RCC 7860 (cell line): ENCODE data around the gene TCN2.
A peak's percentile ranks its signal among the peaks of the same experiment; 100 is the strongest.
"Not testable (repeated sequence)": the region's sequence is repeated elsewhere in the genome, so short reads cannot be mapped to it uniquely, and the experiment has no call there.

Experiments used
- DNase-seq: peaks from one replicate; pipeline ENCODE4 v3.0.0-alpha.2; 2015; ENCODE audit warnings: low spot score
- FAIRE-seq: peaks from 2 replicates; lab custom pipeline; 2012; peaks lifted over from hg19 to GRCh38; lab: Jason Lieb, UNC

TCN2 gene

DNA sequence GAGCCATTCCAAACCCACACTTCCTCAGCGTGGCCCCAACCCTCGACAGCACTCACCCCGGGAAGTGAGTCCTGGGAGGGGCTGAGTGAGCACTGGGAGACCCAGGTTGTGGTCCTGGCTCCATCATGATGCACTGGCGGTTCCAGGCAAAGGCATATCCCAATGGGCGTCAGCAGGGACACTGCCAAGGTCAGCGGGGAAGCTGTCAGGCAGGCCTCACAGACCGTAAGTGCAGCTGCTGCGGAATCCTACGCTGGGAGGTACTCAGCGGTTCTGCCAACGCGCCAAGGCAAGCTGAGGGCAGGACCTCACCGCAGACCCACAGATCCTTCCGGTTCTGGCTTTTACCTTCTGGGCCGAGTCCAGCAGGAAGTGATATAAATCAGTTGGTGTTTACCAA, 31.1 kb upstream of the TCN2 start:
- no peak for DNase-seq

DNA sequence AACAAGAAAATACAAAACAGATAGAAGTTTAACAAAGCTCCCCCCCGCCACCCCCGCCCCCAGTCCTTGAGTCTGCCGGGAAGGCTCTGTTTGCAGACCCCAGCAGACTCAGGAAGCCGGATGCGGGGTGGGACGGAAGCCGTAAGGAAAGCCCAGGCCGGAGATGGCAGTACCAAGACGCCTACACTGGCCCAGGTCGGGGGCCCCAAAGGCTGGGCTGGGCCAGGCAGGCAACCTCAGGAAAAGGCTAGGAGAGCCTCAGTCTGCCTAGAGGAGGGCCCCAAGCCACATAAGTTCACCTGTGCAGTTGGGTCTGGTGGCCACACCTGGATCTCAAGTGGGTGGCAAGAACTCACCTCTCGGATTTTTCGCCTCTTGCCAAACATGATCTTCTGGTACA, 28.5 kb upstream of the TCN2 start:
- DNase-seq (no peak), FAIRE-seq (no peak)

More for the DNA sequence above, 31.1 kb upstream of the TCN2 start:
- FAIRE-seq: no peak

DNA sequence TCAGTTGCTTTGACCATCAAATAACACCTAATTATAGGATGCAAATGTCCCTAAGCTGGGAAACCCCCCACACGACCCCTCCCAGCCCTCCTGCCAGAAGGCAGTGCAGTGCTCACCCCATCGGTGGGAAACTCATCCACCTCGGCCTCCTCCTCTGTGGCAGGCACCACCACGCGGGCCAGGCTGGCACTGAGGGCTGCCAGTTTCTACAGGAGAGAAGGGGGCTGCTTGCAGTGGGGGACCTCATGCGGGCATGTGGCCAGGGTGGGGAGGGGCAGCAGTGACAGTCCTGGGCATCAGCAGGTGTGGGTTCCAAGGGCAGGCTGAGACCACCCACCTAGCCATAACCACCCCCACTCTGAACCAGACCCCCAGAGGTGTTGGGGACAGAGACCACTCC, 26.1 kb upstream of the TCN2 start:
- FAIRE-seq: no peak
- no peak for DNase-seq

DNA sequence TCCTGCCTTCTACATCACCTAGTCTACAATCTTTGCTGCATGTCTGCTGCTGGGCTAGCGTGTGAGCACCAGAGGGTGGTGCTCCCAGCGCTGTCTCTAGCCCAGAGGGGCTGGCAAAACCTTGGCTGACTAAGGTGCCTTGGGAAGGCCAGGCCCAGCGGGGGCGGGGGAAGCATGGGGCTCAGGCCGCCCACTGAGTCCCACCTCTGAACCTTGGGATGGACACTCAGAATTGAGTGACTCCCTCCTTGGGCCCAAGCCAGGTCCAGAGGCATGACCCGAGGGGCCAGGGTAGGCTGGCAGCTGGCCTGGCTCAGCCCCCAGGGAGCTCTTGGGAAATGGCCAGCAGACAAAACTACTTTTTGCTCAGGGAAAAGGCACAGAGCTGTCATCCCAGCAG, 24.9 kb upstream of the TCN2 start:
- DNase-seq (no peak), FAIRE-seq (no peak)

DNA sequence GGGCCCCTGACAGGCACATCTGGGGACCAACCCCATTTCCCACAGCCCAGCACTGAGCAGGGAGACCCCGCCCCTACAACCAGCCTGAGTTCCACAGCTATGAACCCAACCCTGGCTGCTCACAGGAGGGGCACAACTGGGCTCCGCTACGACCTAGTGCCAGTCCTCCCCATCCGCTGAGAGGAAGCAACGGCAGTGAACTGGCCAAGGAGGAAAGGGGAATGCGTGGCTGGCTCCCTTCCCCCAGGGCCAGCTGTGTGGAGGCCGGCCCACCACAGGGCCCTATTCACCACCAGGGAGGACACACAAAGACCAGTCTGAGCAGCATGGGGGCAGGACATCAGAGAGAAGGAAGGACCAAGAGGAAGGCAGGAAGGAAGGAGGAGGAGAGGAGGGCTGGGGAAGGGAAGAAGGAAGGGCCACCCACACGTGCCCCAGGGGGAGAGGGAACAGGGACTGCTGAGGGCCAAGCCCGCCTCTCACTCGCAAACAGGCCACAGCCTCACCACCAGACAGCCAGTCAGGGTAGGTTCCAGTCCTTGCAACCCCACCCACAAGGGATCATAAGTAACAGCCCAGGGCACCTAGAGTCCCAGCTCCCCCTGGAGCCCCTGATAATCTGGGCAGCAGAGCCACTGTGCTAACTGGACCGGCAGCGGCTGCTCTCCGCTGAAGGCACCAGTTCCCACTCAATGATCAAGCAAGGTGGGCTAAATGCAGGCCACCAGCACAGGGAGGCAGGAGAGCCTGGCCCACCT, 24.0 kb upstream of the TCN2 start:
- DNase-seq (no peak), FAIRE-seq (no peak)

DNA sequence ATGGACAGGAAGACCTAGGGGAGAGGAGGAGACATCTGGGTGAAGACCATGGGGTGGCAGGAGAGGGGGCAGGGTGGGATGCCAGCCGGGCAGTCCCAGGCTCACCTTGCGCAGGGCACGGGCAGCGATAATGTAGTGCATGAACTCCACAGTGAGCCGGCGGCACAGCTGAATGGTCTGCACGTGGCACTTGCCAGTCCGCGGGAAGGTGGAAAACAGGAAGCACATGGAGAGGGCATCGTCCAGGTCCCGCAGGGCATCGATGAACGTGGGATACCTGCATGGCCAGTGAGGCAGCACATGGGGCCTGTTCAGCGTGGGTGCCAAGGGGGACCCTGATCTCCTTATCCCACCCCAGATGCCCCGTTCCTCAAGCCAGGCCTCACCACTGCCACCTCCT, 22.5 kb upstream of the TCN2 start:
- DNase-seq (no peak), FAIRE-seq (no peak)

DNA sequence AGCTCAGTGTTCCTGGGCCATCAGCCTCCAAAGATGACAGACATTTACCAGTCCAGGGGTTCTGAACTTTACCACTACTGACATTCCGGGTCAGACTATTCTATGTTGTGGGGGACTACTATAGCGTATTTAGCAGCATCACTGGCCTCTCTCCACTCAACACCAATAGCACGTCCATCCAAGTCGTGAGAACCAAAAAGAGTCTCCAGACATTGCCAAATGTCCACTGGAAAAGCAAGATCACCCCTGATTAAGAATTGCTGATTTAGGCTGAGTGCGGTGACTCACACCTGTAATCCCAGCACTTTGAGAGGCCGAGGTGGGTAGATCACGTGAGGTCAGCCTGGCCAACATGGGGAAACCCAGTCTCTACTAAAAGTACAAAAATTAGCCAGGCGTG, 20.6 kb upstream of the TCN2 start:
- no peak for FAIRE-seq
- no peak for DNase-seq

DNA sequence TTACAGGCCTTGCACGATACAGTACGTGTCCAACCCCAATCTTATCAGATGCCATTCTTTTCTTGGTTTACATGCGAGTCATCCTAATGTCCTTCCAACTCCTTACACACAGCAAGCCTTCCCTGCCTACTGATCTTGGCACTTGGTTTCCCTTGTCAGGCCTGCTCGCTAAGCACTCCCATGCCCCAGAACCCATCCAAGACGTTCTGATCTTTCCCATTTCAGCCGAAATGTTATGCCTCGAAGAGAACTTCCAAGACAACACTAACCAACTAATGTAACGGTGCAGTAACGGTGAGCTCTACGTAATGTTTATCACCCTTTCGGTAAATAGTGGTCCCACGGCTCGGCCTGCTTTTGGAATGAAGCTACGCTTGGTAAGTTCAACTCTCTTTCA, 15.8 kb upstream of the TCN2 start:
- DNase-seq (peak; percentile 10), FAIRE-seq (no peak)

DNA sequence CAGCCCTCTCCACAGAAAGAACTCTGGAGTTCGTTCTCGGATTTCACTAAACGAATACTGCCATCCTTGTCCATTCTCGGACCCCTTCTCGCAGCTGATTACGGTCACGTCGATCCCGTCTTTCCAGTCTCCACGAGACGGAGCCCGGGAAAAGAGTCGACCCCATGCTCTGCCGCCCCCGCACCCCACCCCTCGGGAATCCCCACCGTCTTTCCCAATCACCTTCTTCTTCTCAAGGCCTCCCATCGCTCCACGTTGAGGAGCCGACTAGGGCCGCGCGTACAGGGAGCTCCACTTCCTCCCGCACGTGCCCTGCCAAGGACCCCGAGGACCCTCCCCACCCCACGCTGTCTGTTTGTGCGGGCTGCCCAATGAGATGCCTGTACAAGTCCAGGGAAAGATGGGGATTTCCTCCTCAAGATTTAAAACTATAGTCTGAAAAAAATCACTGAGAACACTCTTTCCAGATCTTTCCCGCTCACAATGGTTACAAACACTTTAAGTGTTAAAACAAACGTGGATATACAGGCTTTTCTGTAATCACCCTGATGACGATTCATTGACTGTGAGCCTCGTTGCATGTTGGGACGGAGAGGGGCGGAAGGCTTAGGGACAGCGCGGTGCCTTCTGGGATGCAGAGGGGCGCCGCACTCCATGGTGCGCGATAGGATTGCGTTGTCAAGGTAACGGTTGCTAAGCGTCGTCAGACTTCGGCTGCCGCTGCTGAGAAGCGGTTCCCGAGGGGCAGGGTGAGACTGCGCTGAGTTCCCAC, 15.2 kb upstream of the TCN2 start, which contains the start of gene PES1:
PES1 (minus strand) TSS at position 323 of the 772 bp plus-strand sequence; CDS start at position 246, 77 bp downstream.
- DNase-seq (peak; percentile 96), FAIRE-seq (peak; percentile 89)

DNA sequence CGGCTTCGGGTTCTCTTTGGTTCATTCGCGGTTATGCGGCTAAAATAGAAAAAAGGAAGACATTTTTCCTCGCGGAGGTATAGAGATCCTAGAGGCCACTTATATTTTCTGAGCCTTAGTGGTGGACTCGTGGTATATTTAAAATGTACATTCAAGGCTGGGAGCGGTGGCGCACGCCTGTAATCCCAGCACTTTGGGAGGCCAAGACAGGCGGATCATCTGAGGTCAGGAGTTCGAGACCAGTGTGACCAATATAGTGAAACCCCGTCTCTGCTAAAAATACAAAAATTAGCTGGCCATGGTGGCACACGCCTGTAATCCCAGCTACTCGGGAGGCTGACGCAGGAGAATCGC, 14.6 kb upstream of the TCN2 start:
- DNase-seq, FAIRE-seq: not testable (repeated sequence)

DNA sequence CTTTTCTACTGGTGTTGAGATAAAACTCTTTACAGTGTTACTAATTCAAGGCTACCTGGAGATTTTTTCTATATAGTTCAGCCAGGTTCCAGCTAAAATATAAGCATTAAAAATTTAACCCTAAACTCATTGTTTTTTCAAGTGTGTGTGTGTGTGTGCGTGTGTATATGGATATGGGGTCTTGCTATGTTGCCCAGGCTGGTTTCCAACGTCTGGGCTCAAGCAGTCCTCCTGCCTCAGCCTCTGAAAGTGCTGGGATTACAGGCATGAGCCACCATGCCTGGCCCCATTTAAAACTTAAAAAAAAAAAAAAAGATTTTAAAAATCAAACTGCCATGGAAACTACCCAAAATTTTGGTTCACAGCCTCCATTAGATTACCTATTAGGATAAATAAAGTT, 10.8 kb upstream of the TCN2 start:
- no peak for FAIRE-seq
- DNase-seq: no peak

DNA sequence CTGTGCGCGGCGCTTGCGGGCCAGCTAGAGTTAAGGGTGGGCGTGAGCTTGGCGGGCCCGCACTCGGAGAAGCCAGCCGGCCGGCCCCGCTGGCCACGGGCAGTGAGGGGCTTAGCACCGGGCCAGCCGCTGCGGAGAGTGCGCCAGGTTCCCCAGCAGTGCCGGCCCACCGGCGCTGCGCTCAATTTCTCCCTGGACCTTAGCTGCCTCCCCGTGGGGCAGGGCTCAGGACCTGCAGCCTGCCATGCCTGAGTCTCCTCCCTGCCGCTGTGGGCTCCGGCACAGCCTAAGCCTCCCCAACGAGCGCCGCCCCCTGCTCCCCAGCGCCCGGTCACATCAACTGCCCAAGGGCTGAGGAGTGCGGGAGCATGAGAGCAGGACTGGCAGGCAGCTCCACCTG, 10.1 kb upstream of the TCN2 start:
- DNase-seq (no peak), FAIRE-seq (no peak)

DNA sequence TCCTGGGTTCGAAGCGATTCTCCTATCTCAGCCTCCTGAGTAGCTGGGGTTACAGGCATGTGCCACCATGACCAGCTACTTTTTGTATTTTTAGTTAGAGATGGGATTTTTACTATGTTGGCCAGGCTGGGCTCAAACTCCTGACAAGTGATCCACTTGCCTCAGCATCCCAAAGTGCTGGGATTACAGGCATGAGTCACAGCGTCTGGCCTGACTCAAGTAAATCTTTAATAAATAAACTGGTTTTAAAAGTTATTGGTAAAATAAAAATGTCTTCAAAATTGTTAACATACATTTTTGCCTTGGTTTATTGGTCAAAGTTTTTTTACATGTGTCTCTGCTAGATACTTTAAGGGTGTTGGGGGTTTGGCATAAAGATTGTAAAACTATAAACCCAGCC, 8.0 kb upstream of the TCN2 start:
- DNase-seq (no peak), FAIRE-seq (no peak)

DNA sequence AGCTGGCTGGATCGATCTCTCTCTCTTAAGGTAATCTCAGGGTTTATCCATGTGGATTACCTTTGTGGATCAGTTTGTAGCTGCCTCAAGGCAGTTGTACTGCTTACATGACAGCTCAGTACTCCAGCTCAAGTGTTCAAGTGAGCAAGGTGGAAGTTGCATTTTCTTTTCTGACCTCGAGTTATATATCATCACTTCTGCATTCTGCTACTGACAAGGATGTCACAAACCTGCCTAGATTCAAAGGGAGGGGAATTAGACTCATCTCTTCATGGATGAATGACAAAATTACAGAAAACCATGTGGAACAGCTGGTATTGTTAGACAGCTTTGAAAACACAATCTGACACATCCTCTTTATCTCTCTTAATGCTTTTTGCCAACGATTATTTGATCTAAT, 6.1 kb upstream of the TCN2 start:
- FAIRE-seq (no peak), DNase-seq (no peak)

DNA sequence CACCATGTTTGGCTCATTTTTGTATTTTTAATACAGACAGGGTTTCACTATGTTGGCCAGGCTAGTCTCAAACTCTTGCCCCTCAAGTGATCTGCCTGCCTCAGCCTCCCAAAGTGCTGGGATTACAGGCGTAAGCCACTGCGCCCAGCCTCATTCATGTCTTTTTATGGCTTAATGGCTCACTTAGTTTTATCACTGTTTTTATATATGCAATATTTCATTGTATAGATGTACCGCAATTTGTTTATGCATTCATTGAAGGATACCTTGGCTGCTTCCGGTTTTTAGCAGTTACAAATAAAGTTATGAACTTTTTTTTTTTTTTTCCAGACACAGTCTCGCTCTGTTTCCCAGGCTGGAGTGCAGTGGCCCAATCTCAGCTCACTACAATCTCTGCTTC, 5.5 kb upstream of the TCN2 start:
- no peak for FAIRE-seq
- DNase-seq: no peak

DNA sequence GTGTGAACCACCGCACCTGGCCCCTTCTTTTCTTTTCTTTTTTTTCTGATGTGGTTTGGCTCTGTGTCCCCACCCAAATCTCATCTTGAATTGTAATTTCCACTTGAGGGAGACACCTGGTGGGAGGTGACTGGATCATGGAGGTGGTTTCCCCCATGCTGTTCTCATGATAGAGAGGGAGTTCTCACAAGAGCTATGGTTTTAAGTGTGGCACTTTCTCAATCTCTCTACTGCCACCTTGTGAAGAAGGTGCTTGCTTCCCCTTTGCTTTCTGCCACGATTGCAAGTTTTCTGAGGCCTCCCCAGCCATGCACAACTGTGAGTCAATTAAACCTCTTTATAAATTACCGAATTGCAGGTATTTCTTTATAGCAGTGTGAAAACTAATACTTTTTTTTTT, 4.9 kb upstream of the TCN2 start:
- FAIRE-seq (no peak), DNase-seq (peak; percentile 44)

DNA sequence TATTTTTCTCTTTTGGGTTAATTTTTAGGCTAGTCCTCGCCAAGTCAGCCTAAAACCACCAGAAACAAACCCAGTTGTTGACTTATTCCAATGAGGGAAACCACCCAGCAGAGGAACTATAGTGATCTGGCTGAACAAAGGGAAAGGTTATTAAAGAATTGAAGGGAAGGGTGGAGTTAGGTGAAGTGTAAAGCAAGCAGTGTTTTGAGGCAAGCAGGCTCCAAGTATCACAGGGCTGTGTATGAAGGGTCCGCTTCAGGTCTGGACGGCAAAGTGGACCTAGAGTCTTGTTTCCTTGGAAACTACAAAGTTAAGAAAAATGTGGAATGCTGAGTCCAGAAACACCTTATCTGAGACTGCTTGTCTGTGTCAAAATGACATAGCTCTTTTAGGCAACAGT, 3.2 kb upstream of the TCN2 start:
- DNase-seq: no peak
- no peak for FAIRE-seq

DNA sequence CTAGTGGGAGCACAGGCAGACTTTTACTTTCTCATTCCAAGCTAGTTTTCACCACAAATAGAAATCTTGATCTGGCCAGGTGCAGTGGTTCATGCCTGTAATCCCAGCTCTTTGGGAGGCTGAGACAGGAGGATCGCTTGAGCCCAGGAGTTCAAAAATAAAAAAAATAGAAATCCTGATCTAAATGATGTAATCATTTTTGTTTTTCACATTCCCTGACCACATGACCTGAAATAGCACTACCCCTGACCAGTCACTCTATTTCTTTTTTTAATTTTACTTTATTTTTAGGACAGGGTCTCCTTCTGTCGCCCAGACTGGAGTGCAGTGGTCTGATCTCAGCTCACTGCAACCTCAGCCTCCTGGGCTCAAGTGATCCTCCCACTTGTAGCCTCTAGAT, 2.3 kb upstream of the TCN2 start:
- FAIRE-seq (no peak), DNase-seq (no peak)

DNA sequence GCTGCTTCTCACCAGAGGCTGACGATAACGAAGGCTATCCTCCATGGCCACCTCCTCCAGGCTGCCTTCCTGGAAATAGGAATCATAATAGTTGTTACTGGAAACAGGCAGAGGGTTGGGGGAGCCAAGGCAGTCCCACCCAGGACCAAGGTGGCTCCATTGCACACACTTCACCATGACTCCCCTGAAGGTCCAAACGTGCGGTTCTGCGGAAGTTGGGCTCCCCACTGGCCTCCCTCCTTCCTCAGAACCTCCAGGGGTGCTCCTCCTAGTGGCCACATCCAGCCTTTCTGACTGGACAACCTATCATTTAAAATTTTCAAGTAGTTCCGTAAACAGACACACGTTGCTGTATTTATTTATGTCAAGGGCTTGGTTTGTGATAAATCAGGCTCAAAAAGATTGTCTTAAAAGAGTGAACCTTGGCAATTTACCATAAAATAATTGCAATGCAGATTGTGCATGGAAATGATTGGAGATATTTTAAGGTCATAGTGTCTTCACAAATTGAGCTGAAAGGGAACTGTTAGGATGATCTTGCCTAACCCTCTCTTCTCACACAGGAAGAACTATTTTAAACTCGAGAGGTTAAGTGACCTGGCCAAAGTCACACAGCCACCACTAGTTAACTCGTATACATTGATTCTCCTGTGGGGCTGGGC, 1.4 kb upstream of the TCN2 start:
- FAIRE-seq (no peak), DNase-seq (peak; percentile 19)

DNA sequence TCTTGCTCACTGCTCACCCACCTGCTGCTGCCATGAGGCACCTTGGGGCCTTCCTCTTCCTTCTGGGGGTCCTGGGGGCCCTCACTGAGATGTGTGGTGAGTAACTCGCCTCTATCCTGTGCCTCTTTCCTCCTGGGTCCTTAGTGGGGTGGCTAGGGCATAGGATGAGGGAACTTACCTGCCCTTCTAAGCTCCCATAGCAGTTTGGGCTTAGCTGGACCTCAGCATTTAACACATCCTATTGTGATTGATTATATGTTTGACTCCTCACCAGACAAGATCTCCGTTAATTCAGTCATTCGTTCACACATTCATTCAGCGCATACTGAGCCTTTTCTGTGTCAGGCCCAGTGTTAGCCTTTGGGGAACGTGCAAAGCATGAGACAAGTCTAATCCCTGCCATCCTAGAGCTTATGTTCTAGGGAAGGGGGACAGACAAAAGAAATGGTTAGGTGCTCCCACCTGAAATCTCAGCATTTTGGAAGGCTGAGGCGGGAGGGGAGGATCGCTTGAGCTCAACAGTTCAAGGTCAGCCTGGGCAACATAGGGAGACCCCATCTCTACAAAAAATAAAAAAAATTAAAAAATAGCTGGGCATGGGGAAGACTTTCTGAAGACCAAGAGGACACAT, 441 bp downstream of the TCN2 start:
- FAIRE-seq (no peak), DNase-seq (no peak)

DNA sequence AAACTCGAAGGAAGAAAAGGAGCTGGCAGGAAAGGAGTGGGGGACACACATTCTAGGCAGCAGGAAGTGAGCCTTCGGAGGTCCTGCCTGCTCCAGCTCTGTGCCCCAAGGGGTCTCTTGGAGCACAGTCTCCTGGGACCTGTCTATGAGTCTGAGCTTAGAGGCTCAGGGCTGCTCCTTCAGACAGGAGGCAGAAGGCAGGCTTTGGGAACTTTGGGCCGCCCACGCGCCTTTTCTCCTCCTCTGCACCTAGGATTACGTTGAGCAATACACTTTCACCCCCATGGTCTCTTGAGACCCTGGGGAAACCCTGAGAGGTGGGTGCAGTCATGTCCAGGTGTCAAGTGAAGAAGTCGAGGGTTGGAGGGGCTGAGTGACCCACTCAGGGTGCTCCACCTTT, 965 bp downstream of the TCN2 start:
- DNase-seq: no peak
- FAIRE-seq: no peak
